Hepatocyte (in vitro differentiated cells): ENCODE data around the gene NCOA7. TPM values are rescaled to one million over a fixed set of nuclear protein-coding genes. Genes with fewer than 3 reads are reported as not detected.

ENCODE experiments used
- DNase-seq: peaks from one replicate; pipeline ENCODE4 v3.0.0-alpha.2; 2016; ENCODE audit warnings: low spot score
- H2AFZ ChIP-seq: fragments of 200-600 bp; sonication (generic); 2 replicates; pipeline ENCODE4 v1.6.0; 2016; ENCODE audit warnings: antibody characterized with exemption, mild to moderate bottlenecking
- H3K27ac ChIP-seq: fragments of 200-600 bp; sonication (generic); 2 replicates; pipeline ENCODE4 v1.5.1; 2016; ENCODE audit warnings: mild to moderate bottlenecking
- H3K27me3 ChIP-seq: fragments of 200-600 bp; sonication (generic); 2 replicates; pipeline ENCODE4 v1.6.1; 2016
- H3K36me3 ChIP-seq: fragments of 200-600 bp; sonication (generic); replicated peaks from 2 replicates; pipeline ENCODE4 v1.5.1; 2016; ENCODE audit warnings: low read depth; ENCODE audit not compliant: insufficient read depth
- H3K4me1 ChIP-seq: fragments of 200-600 bp; sonication (generic); 2 replicates; pipeline ENCODE4 v1.5.1; 2016; ENCODE audit warnings: mild to moderate bottlenecking, moderate library complexity; ENCODE audit not compliant: insufficient read depth
- H3K4me2 ChIP-seq: fragments of 200-600 bp; sonication (generic); 2 replicates; pipeline ENCODE4 v1.6.0; 2016
- H3K4me3 ChIP-seq: fragments of 200-600 bp; sonication (generic); 2 replicates; pipeline ENCODE4 v1.5.1; 2016; ENCODE audit warnings: mild to moderate bottlenecking
- H3K79me2 ChIP-seq: fragments of 200-600 bp; sonication (generic); 2 replicates; pipeline ENCODE4 v1.6.0; 2017; ENCODE audit warnings: mild to moderate bottlenecking
- H3K9me2 ChIP-seq: fragments of 200-600 bp; sonication (generic); replicated peaks from 2 replicates; pipeline ENCODE4 v1.6.0; 2017; ENCODE audit warnings: mild to moderate bottlenecking; ENCODE audit not compliant: insufficient read depth
- H3K9me3 ChIP-seq: fragments of 200-600 bp; sonication (generic); 2 replicates; pipeline ENCODE4 v1.5.1; 2016; ENCODE audit warnings: low read depth, mild to moderate bottlenecking
- H4K20me1 ChIP-seq: fragments of 200-600 bp; sonication (generic); 2 replicates; pipeline ENCODE4 v1.6.0; 2016; ENCODE audit warnings: mild to moderate bottlenecking; ENCODE audit not compliant: insufficient read depth, poor library complexity, severe bottlenecking
- EZH2 ChIP-seq: fragments of 200-600 bp; sonication (generic); IDR thresholded peaks from 2 replicates; pipeline ENCODE4 v1.6.1; 2016; ENCODE audit warnings: antibody characterized with exemption, mild to moderate bottlenecking, borderline replicate concordance
- EZH2phosphoT487 ChIP-seq: fragments of 200-600 bp; sonication (generic); IDR thresholded peaks from one replicate; pipeline ENCODE4 v1.6.1; 2018; ENCODE audit warnings: antibody characterized with exemption, mild to moderate bottlenecking, low read depth, moderate library complexity; ENCODE audit not compliant: unreplicated experiment, severe bottlenecking
- WGBS: methylation state at CpG from one replicate; pipeline ENCODE4 v1.1.6; 2016; ENCODE audit warnings: low lambda C conversion rate; ENCODE audit errors: missing lambda C conversion rate; 5-methylcytosine and 5-hydroxymethylcytosine counted together
- polyA plus RNA-seq: library from polyadenylated mRNA; unstranded; fragments of >200 nt; fragmentation: Nextera tagmentation; extraction: Ambion mirVana; gene quantifications from 2 replicates; pipeline ENCODE4 v1.2.1, GENCODE V29; 2016
- total RNA-seq: library from RNA; depleted of rRNA; stranded (reverse); fragments of >200 nt; gene quantifications from 2 replicates; pipeline ENCODE4 v1.2.3, GENCODE V29; 2014
- TF ChIP-seq, protein P1 (sequence below): fragments of 200-600 bp; sonication (generic); IDR thresholded peaks from 2 replicates; pipeline ENCODE4 v1.5.1; 2016; ENCODE audit warnings: antibody characterized with exemption, mild to moderate bottlenecking; ENCODE audit not compliant: poor library complexity

Gene NCOA7
- total and polyA plus RNA-seq, 2 experiments from 2014 or later: 17.3 to 42.0 TPM

DNA sequence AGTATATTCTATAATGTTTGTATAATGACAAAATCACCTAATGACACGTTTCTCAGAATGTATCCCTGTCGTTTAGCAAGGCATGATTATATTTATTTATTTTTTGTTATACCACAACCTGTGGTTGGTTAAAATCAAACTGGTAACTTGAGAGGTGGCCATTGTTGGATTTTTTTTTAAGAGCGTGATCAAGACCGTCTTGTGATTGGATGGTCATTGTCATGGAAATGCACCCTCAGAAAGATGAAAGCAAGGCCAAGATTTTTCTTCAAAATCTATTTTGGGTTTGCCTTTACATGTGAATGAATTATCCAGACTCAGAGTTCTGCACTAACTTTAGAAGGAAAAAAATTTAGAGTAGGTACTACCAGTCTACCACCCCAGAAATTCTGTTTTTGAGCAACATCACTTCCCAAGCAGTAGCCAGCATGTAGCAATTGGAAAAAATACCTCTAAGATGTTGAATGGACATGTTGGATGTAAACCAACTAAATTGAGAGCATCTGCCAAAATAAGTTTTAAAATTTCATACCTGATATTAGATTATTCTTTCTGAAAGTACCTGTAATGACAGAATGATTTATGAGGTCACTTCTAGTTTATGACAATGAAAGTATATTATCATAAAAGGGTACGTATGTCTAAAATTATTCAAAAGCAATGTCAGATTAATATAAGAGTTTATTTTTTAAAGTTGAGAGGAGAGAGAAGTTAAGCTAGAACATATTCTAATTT is 50.8 kb downstream of the NCOA7 start:
- 94% methylated on average over 5 of the region's 5 CpGs for WGBS
- TF ChIP-seq EZH2 (no peak), EZH2phosphoT487 (no peak)
- TF ChIP-seq, protein P1, sequence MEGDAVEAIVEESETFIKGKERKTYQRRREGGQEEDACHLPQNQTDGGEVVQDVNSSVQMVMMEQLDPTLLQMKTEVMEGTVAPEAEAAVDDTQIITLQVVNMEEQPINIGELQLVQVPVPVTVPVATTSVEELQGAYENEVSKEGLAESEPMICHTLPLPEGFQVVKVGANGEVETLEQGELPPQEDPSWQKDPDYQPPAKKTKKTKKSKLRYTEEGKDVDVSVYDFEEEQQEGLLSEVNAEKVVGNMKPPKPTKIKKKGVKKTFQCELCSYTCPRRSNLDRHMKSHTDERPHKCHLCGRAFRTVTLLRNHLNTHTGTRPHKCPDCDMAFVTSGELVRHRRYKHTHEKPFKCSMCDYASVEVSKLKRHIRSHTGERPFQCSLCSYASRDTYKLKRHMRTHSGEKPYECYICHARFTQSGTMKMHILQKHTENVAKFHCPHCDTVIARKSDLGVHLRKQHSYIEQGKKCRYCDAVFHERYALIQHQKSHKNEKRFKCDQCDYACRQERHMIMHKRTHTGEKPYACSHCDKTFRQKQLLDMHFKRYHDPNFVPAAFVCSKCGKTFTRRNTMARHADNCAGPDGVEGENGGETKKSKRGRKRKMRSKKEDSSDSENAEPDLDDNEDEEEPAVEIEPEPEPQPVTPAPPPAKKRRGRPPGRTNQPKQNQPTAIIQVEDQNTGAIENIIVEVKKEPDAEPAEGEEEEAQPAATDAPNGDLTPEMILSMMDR: no peak
- Histone ChIP-seq H3K27me3 (no peaks in the 10 kb centered on the region), H3K4me1 (no peaks in the 10 kb centered on the region), H3K9me3 (no peaks in the 10 kb centered on the region), H3K9me2 (no peaks in the 10 kb centered on the region), H2AFZ (no peak overlapping the region), H3K4me3 (no peak overlapping the region), H3K79me2 (peaks cover 29% of the 10 kb centered on the region), H3K27ac (no peak overlapping the region), H3K4me2 (no peak overlapping the region), H3K36me3 (no peaks in the 10 kb centered on the region), H4K20me1 (no peaks in the 10 kb centered on the region)
- no peak for DNase-seq

DNA sequence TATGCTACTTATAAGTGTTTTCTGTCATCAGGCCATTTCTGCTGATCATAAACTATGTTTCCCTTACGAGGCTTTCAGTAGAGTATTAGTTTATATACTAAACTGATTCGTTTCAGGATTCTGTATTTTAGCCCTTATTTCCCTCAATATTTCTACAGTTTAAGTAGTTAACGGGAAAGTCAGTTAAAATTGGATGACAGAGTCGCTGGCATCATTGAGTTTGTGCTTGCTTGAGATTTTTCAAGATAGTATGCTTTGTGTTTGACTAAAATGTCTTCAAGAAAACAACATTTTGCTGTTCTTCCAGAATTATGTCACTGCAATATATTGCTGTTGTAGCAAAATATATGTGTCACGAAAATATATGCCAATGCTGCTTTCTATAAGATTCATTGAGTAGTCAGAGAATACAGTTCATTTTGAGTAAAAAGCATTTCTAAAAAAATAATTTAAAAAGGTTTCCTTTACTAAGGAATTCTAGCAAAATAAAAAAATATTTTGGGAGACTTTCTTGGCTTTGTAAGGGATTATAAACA is 51.4 kb downstream of the NCOA7 start:
- no peak overlapping the region for H3K27ac ChIP-seq
- no peak overlapping the region for H3K4me3 ChIP-seq
- H3K79me2 ChIP-seq: peaks cover 23% of the 10 kb centered on the region
- H3K36me3 ChIP-seq: no peaks in the 10 kb centered on the region
- no peak for TF ChIP-seq EZH2phosphoT487
- TF ChIP-seq, protein P1: no peak
- TF ChIP-seq EZH2: no peak
- H3K4me1 ChIP-seq: no peaks in the 10 kb centered on the region
- H3K4me2 ChIP-seq: no peak overlapping the region
- no peaks in the 10 kb centered on the region for H3K9me3 ChIP-seq
- DNase-seq: no peak
- H4K20me1 ChIP-seq: no peaks in the 10 kb centered on the region
- no peaks in the 10 kb centered on the region for H3K27me3 ChIP-seq
- no peaks in the 10 kb centered on the region for H3K9me2 ChIP-seq
- WGBS: 93% methylated on average over 5 of the region's 5 CpGs
- H2AFZ ChIP-seq: no peak overlapping the region

DNA sequence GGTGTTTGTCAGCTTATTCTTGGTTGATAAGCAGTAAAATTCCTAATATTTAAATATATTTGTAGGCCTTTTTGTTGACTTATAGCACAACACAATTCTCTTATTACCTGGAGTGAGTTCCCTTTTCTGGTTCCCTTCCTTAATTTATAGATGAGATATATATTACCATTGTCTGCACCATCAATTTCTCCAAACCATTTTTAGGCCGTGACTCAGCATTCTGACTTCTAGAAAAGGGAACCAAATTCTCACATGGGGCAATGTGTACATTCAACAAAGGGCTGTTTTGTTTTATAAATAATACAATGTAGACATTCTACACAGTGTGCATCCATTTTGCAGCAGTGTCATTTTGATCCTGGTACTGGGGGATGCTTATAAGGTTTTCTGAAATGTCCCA is 52.8 kb downstream of the NCOA7 start:
- H3K79me2 ChIP-seq: peaks cover 20% of the 10 kb centered on the region
- WGBS: 92% methylated on average over 1 of the region's 1 CpG
- H3K27me3 ChIP-seq: no peaks in the 10 kb centered on the region
- no peaks in the 10 kb centered on the region for H3K36me3 ChIP-seq
- no peak overlapping the region for H3K4me2 ChIP-seq
- no peak overlapping the region for H2AFZ ChIP-seq
- H3K27ac ChIP-seq: no peak overlapping the region
- no peak overlapping the region for H3K4me3 ChIP-seq
- no peaks in the 10 kb centered on the region for H3K9me3 ChIP-seq
- DNase-seq: no peak
- no peak for TF ChIP-seq EZH2
- no peak for TF ChIP-seq EZH2phosphoT487
- TF ChIP-seq, protein P1: no peak
- no peaks in the 10 kb centered on the region for H3K4me1 ChIP-seq
- H4K20me1 ChIP-seq: no peaks in the 10 kb centered on the region
- H3K9me2 ChIP-seq: no peaks in the 10 kb centered on the region
